PC-9 (cell line): ENCODE results near the gene MED26. TPM values are rescaled to one million over a fixed set of nuclear protein-coding genes. Genes with fewer than 3 reads are reported as not detected.
A peak's percentile ranks its signal among the peaks of the same experiment; 100 is the strongest.

Experiments
- BruUV-seq: library from RNA; stranded (reverse); fragments of 400-500 nt; replicated peaks from 2 replicates; lab custom pipeline; 2021; lab: Mats Ljungman, UMichigan
- CTCF ChIA-PET: fragments of 300-600 bp; sonication (Branson Sonifier 250); formaldehyde crosslinking; loops from one replicate; lab custom pipeline; 2022; ENCODE audit warnings: antibody characterized with exemption; lab: Charles Lee
- POLR2A ChIA-PET: fragments of 300-600 bp; sonication (Branson Sonifier 250); formaldehyde crosslinking; loops from one replicate; lab custom pipeline; 2022; ENCODE audit warnings: antibody characterized with exemption; ENCODE audit not compliant: unreplicated experiment; lab: Charles Lee
- DNase-seq, 2 experiments: peaks; one replicate each; pipeline versions ENCODE4 v3.0.0 to v3.0.0-alpha.2; 2015 to 2022; ENCODE audit warnings: mixed read lengths in 1 of 2
- H2AFZ ChIP-seq: fragments of 200-600 bp; sonication (generic); 2 replicates; pipeline ENCODE4 v1.8.1; 2017; ENCODE audit warnings: antibody characterized with exemption
- H3F3A ChIP-seq: fragments of 200-600 bp; sonication (generic); 2 replicates; pipeline ENCODE4 v1.8.1; 2017; ENCODE audit warnings: antibody characterized with exemption, mild to moderate bottlenecking, low read depth; ENCODE audit not compliant: insufficient read depth
- H3K27ac ChIP-seq: fragments of 200-600 bp; sonication (generic); 2 replicates; pipeline ENCODE4 v1.6.1; 2016; ENCODE audit warnings: mixed run types
- H3K27me3 ChIP-seq: fragments of 200-600 bp; sonication (generic); 2 replicates; pipeline ENCODE4 v1.6.1; 2016; ENCODE audit warnings: low read depth, mixed run types; ENCODE audit not compliant: insufficient read depth
- H3K36me3 ChIP-seq: fragments of 200-600 bp; sonication (generic); 2 replicates; pipeline ENCODE4 v1.6.1; 2016; ENCODE audit warnings: low read depth, mixed run types
- H3K4me1 ChIP-seq: fragments of 200-600 bp; sonication (generic); replicated peaks from 2 replicates; pipeline ENCODE4 v1.6.1; 2016; ENCODE audit warnings: mixed run types; ENCODE audit not compliant: insufficient read depth
- H3K4me2 ChIP-seq: fragments of 200-600 bp; sonication (generic); 2 replicates; pipeline ENCODE4 v1.6.1; 2017; ENCODE audit warnings: mixed run types
- H3K4me3 ChIP-seq: fragments of 200-600 bp; sonication (generic); 2 replicates; pipeline ENCODE4 v1.6.1; 2016; ENCODE audit warnings: mixed run types
- H3K79me2 ChIP-seq: fragments of 200-600 bp; sonication (generic); 2 replicates; pipeline ENCODE4 v1.6.1; 2017; ENCODE audit warnings: low read depth, mixed run types
- H3K9me2 ChIP-seq: fragments of 200-600 bp; sonication (generic); 2 replicates; pipeline ENCODE4 v1.8.1; 2017; ENCODE audit warnings: mild to moderate bottlenecking; ENCODE audit not compliant: insufficient read depth
- H3K9me3 ChIP-seq: fragments of 200-600 bp; sonication (generic); 2 replicates; pipeline ENCODE4 v1.8.1; 2016; ENCODE audit warnings: low read depth; ENCODE audit not compliant: insufficient read depth
- H4K20me1 ChIP-seq: fragments of 200-600 bp; sonication (generic); 2 replicates; pipeline ENCODE4 v1.8.1; 2017; ENCODE audit not compliant: insufficient read depth
- CTCF ChIP-seq: fragments of 200-600 bp; sonication (generic); conservative IDR thresholded peaks from 2 replicates; pipeline ENCODE4 v1.6.1; 2017; ENCODE audit warnings: mixed run types, antibody characterized with exemption, mild to moderate bottlenecking, moderate library complexity
- EZH2 ChIP-seq: fragments of 200-600 bp; sonication (generic); IDR thresholded peaks from 2 replicates; pipeline ENCODE4 v1.8.0; 2017; ENCODE audit warnings: antibody characterized with exemption, low read depth
- intact Hi-C: fragments of 100-400 bp; cut with micrococcal nuclease; formaldehyde crosslinking; loops from one replicate; pipeline ENCODE4 v1.10.0; 2022; ENCODE audit not compliant: unreplicated experiment
- total RNA-seq: library from RNA; stranded (reverse); gene quantifications from 2 replicates; pipeline ENCODE4 v1.2.3, GENCODE V29; 2021

The MED26 gene
- total RNA-seq, 1 experiment from 2014 or later = 11.9 TPM

DNA sequence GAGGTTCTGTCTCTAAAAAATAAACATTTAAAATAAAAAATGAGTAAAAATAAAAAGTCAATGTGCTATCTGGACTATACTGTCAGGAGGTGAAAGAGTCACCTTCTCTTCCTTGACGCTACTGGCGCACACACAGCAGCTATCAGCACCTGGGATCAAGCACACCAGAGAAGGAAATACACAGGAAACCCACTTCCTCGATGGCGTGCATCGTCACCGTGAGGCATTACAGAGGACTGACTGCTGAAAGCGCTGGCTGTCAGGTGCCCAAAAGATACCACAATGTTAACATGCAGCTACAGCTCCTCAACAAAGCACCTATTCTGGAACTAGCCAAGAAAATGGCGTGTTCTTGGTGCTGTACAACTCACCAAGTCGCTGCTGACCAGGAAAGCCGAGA, 61.8 kb downstream of the MED26 start:
- no TSS peak for BruUV-seq
- peaks cover 57% of the 10 kb centered on the region for H3F3A ChIP-seq
- intact Hi-C loops = loop anchor here (5.0 kb wide), 1 partner anchor 146 kb away; no protein-coding TSS in a partner anchor
- peaks cover 12% of the 10 kb centered on the region for H4K20me1 ChIP-seq
- no peak overlapping the region for H3K4me3 ChIP-seq
- ChIA-PET POLR2A (no interaction called here), CTCF (no interaction called here)
- no peaks in the 10 kb centered on the region for H3K9me3 ChIP-seq
- H2AFZ ChIP-seq = no peak overlapping the region
- no peaks in the 10 kb centered on the region for H3K27me3 ChIP-seq
- no peak for DNase-seq
- H3K4me1 ChIP-seq = peaks cover 44% of the 10 kb centered on the region
- H3K36me3 ChIP-seq = peaks cover 24% of the 10 kb centered on the region
- no peak for TF ChIP-seq EZH2
- TF ChIP-seq CTCF = no peak
- no peaks in the 10 kb centered on the region for H3K9me2 ChIP-seq
- H3K79me2 ChIP-seq = peaks cover 57% of the 10 kb centered on the region
- no peak overlapping the region for H3K4me2 ChIP-seq
- no peak overlapping the region for H3K27ac ChIP-seq

DNA sequence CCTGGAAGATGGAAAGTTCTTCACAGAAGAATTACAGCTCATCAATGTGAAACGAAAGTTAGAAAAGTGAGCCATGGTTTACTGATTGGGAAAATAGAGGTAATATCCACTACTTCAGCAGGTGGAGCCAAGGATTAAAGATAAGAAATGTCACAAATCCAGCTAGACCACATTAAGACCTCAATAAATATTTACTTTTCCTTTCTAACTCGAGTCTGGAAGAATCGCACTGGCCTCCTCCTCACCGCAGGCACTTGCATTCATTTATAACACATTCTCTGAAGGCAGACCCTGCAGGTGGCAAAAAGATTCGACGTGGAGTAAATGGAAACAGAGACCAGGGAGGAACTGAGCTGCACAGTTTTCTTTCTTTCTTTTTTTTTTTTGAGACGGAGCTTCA, 63.2 kb downstream of the MED26 start:
- Histone ChIP-seq H3F3A (peaks cover 44% of the 10 kb centered on the region), H3K27ac (peak overlapping the region; percentile 38), H3K4me3 (no peak overlapping the region), H3K36me3 (peaks cover 24% of the 10 kb centered on the region), H3K9me2 (no peaks in the 10 kb centered on the region), H3K9me3 (no peaks in the 10 kb centered on the region), H4K20me1 (peaks cover 12% of the 10 kb centered on the region), H2AFZ (no peak overlapping the region), H3K4me1 (peaks cover 30% of the 10 kb centered on the region), H3K4me2 (peak overlapping the region; percentile 40), H3K79me2 (peaks cover 44% of the 10 kb centered on the region), H3K27me3 (no peaks in the 10 kb centered on the region)
- POLR2A ChIA-PET = interaction anchor here (0.5 kb wide), 1 partner anchor 68 kb away, joined by 3 read pairs; no protein-coding TSS in a partner anchor
- DNase-seq = peak in 1 of 2 experiments; percentile 78
- TF ChIP-seq CTCF (no peak; the same call in 1 of the 2 replicates), EZH2 (no peak)
- CTCF ChIA-PET = no interaction called here
- BruUV-seq = no TSS peak
- intact Hi-C loops = loop anchor here (5.0 kb wide), 1 partner anchor 147 kb away; no protein-coding TSS in a partner anchor

DNA sequence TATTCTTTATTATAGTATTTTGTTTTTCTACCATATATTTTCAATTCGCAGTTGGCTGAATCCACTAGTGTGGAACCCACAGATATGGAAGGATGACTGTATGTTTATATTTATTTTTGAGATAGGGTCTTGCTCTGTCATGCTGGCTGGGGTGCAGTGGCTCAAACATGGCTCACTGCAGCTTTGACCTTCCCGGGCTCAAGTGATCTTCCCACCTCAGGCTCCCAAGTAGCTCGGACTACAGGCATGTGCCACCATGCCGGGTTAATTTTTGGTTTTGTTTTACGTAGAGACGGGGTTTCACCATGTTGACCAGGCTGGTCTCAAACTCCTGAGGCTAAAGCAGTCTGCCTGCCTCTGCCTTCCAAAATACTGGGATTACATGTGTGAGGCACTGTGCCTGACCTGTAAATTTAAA, 65.4 kb downstream of the MED26 start:
- POLR2A ChIA-PET = no interaction called here
- H3K4me3 ChIP-seq = no peak overlapping the region
- H3K36me3 ChIP-seq = peaks cover 21% of the 10 kb centered on the region
- TF ChIP-seq CTCF (no peak), EZH2 (no peak)
- H3K4me2 ChIP-seq = no peak overlapping the region
- BruUV-seq = no TSS peak
- H2AFZ ChIP-seq = no peak overlapping the region
- H3K4me1 ChIP-seq = peaks cover 13% of the 10 kb centered on the region
- no peaks in the 10 kb centered on the region for H3K9me2 ChIP-seq
- no peaks in the 10 kb centered on the region for H3K9me3 ChIP-seq
- peaks cover 12% of the 10 kb centered on the region for H4K20me1 ChIP-seq
- intact Hi-C loops = no loop called here
- CTCF ChIA-PET = no interaction called here
- no peak overlapping the region for H3K27ac ChIP-seq
- H3K79me2 ChIP-seq = peaks cover 27% of the 10 kb centered on the region
- H3K27me3 ChIP-seq = no peaks in the 10 kb centered on the region
- H3F3A ChIP-seq = peaks cover 26% of the 10 kb centered on the region
- DNase-seq = no peak
